Astrocyte (in vitro differentiated cells and primary cell): ENCODE data around the gene OSBPL5. TPM values are rescaled to one million over a fixed set of nuclear protein-coding genes. Genes with fewer than 3 reads are reported as not detected.

Source experiments
- DNase-seq: peaks from one replicate; pipeline ENCODE4 v3.0.0-alpha.2; 2010; ENCODE audit warnings: low read depth
- FAIRE-seq: peaks from 2 replicates; lab custom pipeline; 2011; peaks lifted over from hg19 to GRCh38; lab: Jason Lieb, UNC
- H2AFZ ChIP-seq: 2 replicates; pipeline ENCODE4 v1.6.0; 2012; ENCODE audit warnings: low read depth, low read length, inconsistent platforms
- H3K27ac ChIP-seq: 2 replicates; pipeline ENCODE4 v1.5.1; 2011; ENCODE audit warnings: low read depth, low read length, inconsistent platforms
- H3K27me3 ChIP-seq: 2 replicates; pipeline ENCODE4 v1.6.0; 2011; ENCODE audit warnings: low read length, inconsistent platforms; ENCODE audit not compliant: insufficient read depth
- H3K36me3 ChIP-seq: 2 replicates; pipeline ENCODE4 v1.5.1; 2011; ENCODE audit warnings: low read length, inconsistent platforms; ENCODE audit not compliant: insufficient read depth
- H3K4me1 ChIP-seq: 2 replicates; pipeline ENCODE4 v1.5.1; 2011; ENCODE audit warnings: low read length, inconsistent platforms; ENCODE audit not compliant: insufficient read depth
- H3K4me2 ChIP-seq: 2 replicates; pipeline ENCODE4 v1.6.0; 2012; ENCODE audit warnings: low read length, inconsistent platforms
- H3K4me3 ChIP-seq: 2 replicates; pipeline ENCODE4 v1.5.1; 2011; ENCODE audit warnings: low read depth, mild to moderate bottlenecking, low read length, inconsistent platforms; ENCODE audit not compliant: insufficient read depth
- H3K79me2 ChIP-seq: 2 replicates; pipeline ENCODE4 v1.6.0; 2012; ENCODE audit warnings: mild to moderate bottlenecking, low read length, inconsistent platforms; ENCODE audit not compliant: insufficient read depth
- H3K9ac ChIP-seq: 2 replicates; pipeline ENCODE4 v1.6.0; 2012; ENCODE audit warnings: mild to moderate bottlenecking, low read length, inconsistent platforms
- H3K9me3 ChIP-seq: 2 replicates; pipeline ENCODE4 v1.5.1; 2012; ENCODE audit warnings: low read depth, mild to moderate bottlenecking, low read length, inconsistent platforms; ENCODE audit not compliant: insufficient read depth
- H4K20me1 ChIP-seq: 2 replicates; pipeline ENCODE4 v1.6.0; 2012; ENCODE audit warnings: low read length, inconsistent platforms; ENCODE audit not compliant: insufficient read depth
- H3K27ac Mint-ChIP-seq: one replicate; pipeline ENCODE4 v1.8.0; 2021; ENCODE audit warnings: mild to moderate bottlenecking, mixed read lengths; ENCODE audit not compliant: unreplicated experiment
- H3K27me3 Mint-ChIP-seq: one replicate; pipeline ENCODE4 v1.8.0; 2021; ENCODE audit warnings: low read depth, mixed read lengths; ENCODE audit not compliant: unreplicated experiment
- H3K36me3 Mint-ChIP-seq: one replicate; pipeline ENCODE4 v1.8.0; 2021; ENCODE audit warnings: low read depth, mixed read lengths; ENCODE audit not compliant: unreplicated experiment
- H3K4me1 Mint-ChIP-seq: one replicate; pipeline ENCODE4 v1.8.0; 2021; ENCODE audit warnings: low read depth, mixed read lengths; ENCODE audit not compliant: unreplicated experiment
- H3K4me3 Mint-ChIP-seq: one replicate; pipeline ENCODE4 v1.8.0; 2021; ENCODE audit warnings: mild to moderate bottlenecking, moderate library complexity, mixed read lengths; ENCODE audit not compliant: unreplicated experiment
- H3K9me3 Mint-ChIP-seq: one replicate; pipeline ENCODE4 v1.8.0; 2021; ENCODE audit warnings: mild to moderate bottlenecking, mixed read lengths; ENCODE audit not compliant: unreplicated experiment
- EZH2 ChIP-seq: IDR thresholded peaks from 2 replicates; pipeline ENCODE4 v1.6.1; 2012; ENCODE audit warnings: mild to moderate bottlenecking, low read length, inconsistent platforms; ENCODE audit not compliant: insufficient read depth
- total RNA-seq: library from RNA; stranded (reverse); gene quantifications from 2 replicates; pipeline ENCODE4 v1.2.1, GENCODE V29; 2021
- TF ChIP-seq, protein P1 (sequence below): IDR thresholded peaks from 2 replicates; pipeline ENCODE4 v1.5.1; 2011; ENCODE audit warnings: low read depth, mild to moderate bottlenecking, inconsistent platforms, low read length, moderate library complexity; ENCODE audit not compliant: insufficient read depth

The OSBPL5 gene
- total RNA-seq, 1 donor from 2014 or later, result 29.0 TPM

- Histone ChIP-seq H3K79me2 (no peaks in the 10 kb centered on the region), H2AFZ (no peak overlapping the region), H4K20me1 (no peaks in the 10 kb centered on the region), H3K9me3 (no peaks in the 10 kb centered on the region), H3K4me1 (no peaks in the 10 kb centered on the region), H3K4me2 (no peak overlapping the region), H3K9ac (no peak overlapping the region), H3K4me3 (no peak overlapping the region), H3K27me3 (no peaks in the 10 kb centered on the region), H3K36me3 (no peaks in the 10 kb centered on the region), H3K27ac (no peak overlapping the region)
- H3K9me3 Mint-ChIP-seq, result no peaks in the 10 kb centered on the region
- H3K4me1 Mint-ChIP-seq, result peaks cover 6% of the 10 kb centered on the region
- H3K27ac Mint-ChIP-seq, result no peak overlapping the region
- H3K27me3 Mint-ChIP-seq, result peaks cover 2% of the 10 kb centered on the region
- DNase-seq (no peak), FAIRE-seq (no peak)
- H3K4me3 Mint-ChIP-seq, result no peak overlapping the region
- no peaks in the 10 kb centered on the region for H3K36me3 Mint-ChIP-seq
- TF ChIP-seq, protein P1, sequence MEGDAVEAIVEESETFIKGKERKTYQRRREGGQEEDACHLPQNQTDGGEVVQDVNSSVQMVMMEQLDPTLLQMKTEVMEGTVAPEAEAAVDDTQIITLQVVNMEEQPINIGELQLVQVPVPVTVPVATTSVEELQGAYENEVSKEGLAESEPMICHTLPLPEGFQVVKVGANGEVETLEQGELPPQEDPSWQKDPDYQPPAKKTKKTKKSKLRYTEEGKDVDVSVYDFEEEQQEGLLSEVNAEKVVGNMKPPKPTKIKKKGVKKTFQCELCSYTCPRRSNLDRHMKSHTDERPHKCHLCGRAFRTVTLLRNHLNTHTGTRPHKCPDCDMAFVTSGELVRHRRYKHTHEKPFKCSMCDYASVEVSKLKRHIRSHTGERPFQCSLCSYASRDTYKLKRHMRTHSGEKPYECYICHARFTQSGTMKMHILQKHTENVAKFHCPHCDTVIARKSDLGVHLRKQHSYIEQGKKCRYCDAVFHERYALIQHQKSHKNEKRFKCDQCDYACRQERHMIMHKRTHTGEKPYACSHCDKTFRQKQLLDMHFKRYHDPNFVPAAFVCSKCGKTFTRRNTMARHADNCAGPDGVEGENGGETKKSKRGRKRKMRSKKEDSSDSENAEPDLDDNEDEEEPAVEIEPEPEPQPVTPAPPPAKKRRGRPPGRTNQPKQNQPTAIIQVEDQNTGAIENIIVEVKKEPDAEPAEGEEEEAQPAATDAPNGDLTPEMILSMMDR, result no peak
- TF ChIP-seq EZH2, result no peak
Measured at GRCh38 chr11:3077189-3077836, 87.8 kb downstream of the OSBPL5 start.

DNA sequence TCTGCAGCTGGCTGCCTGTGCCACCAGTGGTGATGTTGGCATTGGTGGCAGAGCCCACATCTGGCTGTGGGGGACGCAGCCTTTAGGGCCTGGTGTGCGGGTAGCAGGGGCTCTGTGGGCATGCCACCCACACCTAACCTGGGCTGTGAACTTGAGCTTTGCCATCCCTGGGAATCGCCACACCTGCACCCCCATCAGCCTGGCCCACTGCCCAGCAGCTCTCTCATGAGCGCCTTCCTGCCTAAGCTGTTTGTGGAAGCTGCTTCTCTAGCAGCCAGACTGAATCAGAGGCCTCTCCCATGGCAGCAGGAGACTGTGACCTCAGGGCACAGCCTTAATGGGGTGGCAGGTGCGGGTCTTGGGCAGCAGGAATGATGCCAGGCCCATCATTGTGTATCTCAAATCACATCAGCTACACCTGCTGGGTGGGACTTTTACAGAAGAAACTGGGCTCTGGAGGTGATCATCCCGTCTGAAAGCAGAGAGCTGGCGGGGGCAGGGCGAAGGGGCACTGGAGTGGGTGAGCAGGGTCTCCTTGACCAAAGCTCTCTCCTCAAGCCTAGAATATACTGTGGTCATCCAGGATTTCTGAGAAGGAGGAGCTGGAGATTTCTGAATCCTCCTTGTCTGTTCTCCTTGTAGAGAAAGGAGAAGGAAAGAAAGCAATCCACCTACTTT lies 90.1 kb downstream of the OSBPL5 start:
- no peak overlapping the region for H3K4me2 ChIP-seq
- Mint-ChIP-seq H3K36me3 (no peaks in the 10 kb centered on the region), H3K4me1 (peaks cover 5% of the 10 kb centered on the region), H3K27ac (no peak overlapping the region), H3K4me3 (no peak overlapping the region), H3K9me3 (no peaks in the 10 kb centered on the region), H3K27me3 (peaks cover 2% of the 10 kb centered on the region)
- H3K27ac ChIP-seq, result no peak overlapping the region
- DNase-seq (no peak), FAIRE-seq (no peak)
- H2AFZ ChIP-seq, result no peak overlapping the region
- no peaks in the 10 kb centered on the region for H3K9me3 ChIP-seq
- TF ChIP-seq, protein P1, result no peak
- no peak for TF ChIP-seq EZH2
- H3K27me3 ChIP-seq, result no peaks in the 10 kb centered on the region
- no peaks in the 10 kb centered on the region for H4K20me1 ChIP-seq
- no peaks in the 10 kb centered on the region for H3K36me3 ChIP-seq
- H3K79me2 ChIP-seq, result no peaks in the 10 kb centered on the region
- H3K4me3 ChIP-seq, result no peak overlapping the region
- H3K9ac ChIP-seq, result no peak overlapping the region
- no peaks in the 10 kb centered on the region for H3K4me1 ChIP-seq

DNA sequence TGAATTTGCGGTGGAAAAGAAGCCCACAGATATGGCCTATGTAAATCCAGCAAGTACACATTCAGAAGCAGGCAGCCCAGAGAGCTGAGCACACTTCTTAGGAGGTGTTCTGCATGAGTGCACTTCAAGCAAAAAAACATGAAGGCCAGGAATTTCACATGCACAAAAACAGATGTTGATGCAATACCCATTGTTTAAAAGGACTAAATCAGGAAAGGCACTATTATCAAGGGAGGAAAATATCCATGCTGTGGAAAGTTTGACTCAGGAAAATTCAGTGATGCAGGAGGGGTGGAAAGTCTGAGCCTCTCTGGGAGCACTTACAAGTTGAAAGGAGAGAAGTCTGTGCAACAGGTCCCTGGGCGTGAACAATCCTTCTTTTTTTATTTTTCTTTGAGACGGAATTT lies 92.1 kb downstream of the OSBPL5 start:
- Mint-ChIP-seq H3K4me3 (no peak overlapping the region), H3K9me3 (peaks cover 3% of the 10 kb centered on the region), H3K36me3 (no peaks in the 10 kb centered on the region), H3K4me1 (peaks cover 3% of the 10 kb centered on the region), H3K27me3 (peaks cover 5% of the 10 kb centered on the region), H3K27ac (no peak overlapping the region)
- no peak overlapping the region for H3K9ac ChIP-seq
- H3K4me3 ChIP-seq, result no peak overlapping the region
- H3K27me3 ChIP-seq, result no peaks in the 10 kb centered on the region
- H3K9me3 ChIP-seq, result no peaks in the 10 kb centered on the region
- no peak overlapping the region for H3K4me2 ChIP-seq
- DNase-seq, result peak; percentile 89
- no peak for TF ChIP-seq EZH2
- TF ChIP-seq, protein P1, result no peak
- H3K4me1 ChIP-seq, result no peaks in the 10 kb centered on the region
- no peak overlapping the region for H2AFZ ChIP-seq
- no peak overlapping the region for H3K27ac ChIP-seq
- no peaks in the 10 kb centered on the region for H3K79me2 ChIP-seq
- no peak for FAIRE-seq
- no peaks in the 10 kb centered on the region for H3K36me3 ChIP-seq
- no peaks in the 10 kb centered on the region for H4K20me1 ChIP-seq
